Ishikawa (cell line): Measurements from ENCODE around the gene AUTS2.

Experiments
- CREB1 ChIP-seq: IDR thresholded peaks from 2 replicates; pipeline ENCODE4 v1.6.1; 2012; ENCODE audit warnings: low read depth
- EP300 ChIP-seq: IDR thresholded peaks from 2 replicates; pipeline ENCODE4 v1.6.1; 2012; ENCODE audit warnings: borderline replicate concordance
- MAX ChIP-seq: IDR thresholded peaks from 2 replicates; pipeline ENCODE4 v1.6.1; 2012
- NFIC ChIP-seq: IDR thresholded peaks from 2 replicates; pipeline ENCODE4 v1.6.1; 2012
- RAD21 ChIP-seq: IDR thresholded peaks from 2 replicates; pipeline ENCODE4 v1.6.1; 2012; ENCODE audit warnings: low read depth
- REST ChIP-seq: IDR thresholded peaks from 2 replicates; pipeline ENCODE4 v1.6.1; 2012; ENCODE audit warnings: low read depth, mild to moderate bottlenecking
- YY1 ChIP-seq: IDR thresholded peaks from 2 replicates; pipeline ENCODE4 v1.6.1; 2012; ENCODE audit warnings: low read depth

GRCh38 chr7:70627461-70627860 lies 1029.2 kb downstream of the AUTS2 start:
- TF ChIP-seq EP300 (no peak), CREB1 (no peak), REST (no peak), NFIC (no peak), MAX (no peak), RAD21 (no peak), YY1 (no peak)
